Stomach (tissue), 9 donors: ENCODE data around the gene SPRR3. TPM values are rescaled to one million over a fixed set of nuclear protein-coding genes. Genes with fewer than 3 reads are reported as not detected.

Experiments used
- DNase-seq, 2 donors: peaks; one replicate each; pipeline versions ENCODE4 v3.0.0 to v3.0.0-alpha.2; 2013 to 2019
- H3K27ac ChIP-seq, 5 donors: fragments of 200-600 bp in 4 of 5; sonication (generic) in 4 of 5; one replicate each; pipeline ENCODE4 v1.5.1; 2013 to 2019; ENCODE audit warnings: mild to moderate bottlenecking in 1 of 5, moderate library complexity in 1 of 5
- H3K27me3 ChIP-seq, 3 donors: fragments of 200-600 bp; sonication (generic); one replicate each; pipeline ENCODE4 v1.5.1; 2017 to 2019; ENCODE audit warnings: mixed run types in 1 of 3
- H3K36me3 ChIP-seq, 4 donors: fragments of 200-600 bp; sonication (generic); 1 replicate in 3 of 4; 2 replicates in 1 of 4; pipeline ENCODE4 v1.5.1; 2016 to 2019
- H3K4me1 ChIP-seq, 4 donors: fragments of 200-600 bp; sonication (generic); one replicate each; pipeline ENCODE4 v1.5.1; 2016 to 2019
- H3K4me3 ChIP-seq, 4 donors: fragments of 200-600 bp; sonication (generic) in 3 of 4; one replicate each; pipeline ENCODE4 v1.5.1; 2016 to 2019; ENCODE audit warnings: mild to moderate bottlenecking in 1 of 4
- H3K9me3 ChIP-seq, 4 donors: fragments of 200-600 bp; sonication (generic); one replicate each; pipeline ENCODE4 v1.5.1; 2016 to 2019
- CTCF ChIP-seq, 7 experiments: fragments of 450-650 bp in 4 of 7; fragments of 200-600 bp in 3 of 7; sonication (generic) in 3 of 7; IDR thresholded peaks; one replicate each; pipeline ENCODE4 v1.5.1; 2016 to 2019; ENCODE audit warnings: antibody characterized with exemption in 7 of 7, control low read depth in 2 of 7, mild to moderate bottlenecking in 1 of 7
- EP300 ChIP-seq: sonication (generic); formaldehyde crosslinking; IDR thresholded peaks from one replicate; pipeline ENCODE4 v1.6.1; 2017; ENCODE audit warnings: antibody characterized with exemption
- POLR2A ChIP-seq, 4 donors: fragments of 450-650 bp; IDR thresholded peaks; one replicate each; pipeline ENCODE4 v1.6.1; 2016; ENCODE audit warnings: antibody characterized with exemption in 4 of 4, control low read depth in 2 of 4, mild to moderate bottlenecking in 1 of 4, moderate library complexity in 1 of 4
- POLR2AphosphoS5 ChIP-seq, 3 donors: sonication (generic); formaldehyde crosslinking; IDR thresholded peaks; one replicate each; pipeline ENCODE4 v1.6.1; 2016; ENCODE audit warnings: antibody characterized with exemption in 3 of 3
- WGBS, 5 donors: extraction: QIAGEN DNeasy Blood & Tissue Kit in 3 of 5; methylation state at CpG; one replicate each; pipeline versions ENCODE4 v1.1.5 to v1.1.7; 2013 to 2018; 5-methylcytosine and 5-hydroxymethylcytosine counted together
- intact Hi-C: fragments of 100-400 bp; cut with DNase I; formaldehyde crosslinking; loops from one replicate; pipeline ENCODE4 v1.15.1; 2023; ENCODE audit warnings: low total_unique reads
- polyA plus RNA-seq, 3 donors: library from polyadenylated mRNA; stranded (reverse); fragments of 200-250 nt; gene quantifications; one replicate each; pipeline ENCODE4 v1.2.3, GENCODE V29; 2013
- total RNA-seq, 5 donors: library from RNA; depleted of rRNA; stranded (reverse); fragments of >200 nt; gene quantifications; one replicate each; pipeline versions ENCODE4 v1.1.0 to v1.2.3, GENCODE V29; 2014 to 2016
- donor health status: healthy with polysubstance abuse.
- donor health status: Bipolar disorder and iron deficiency.
- donor health status: healthy.

Gene SPRR3
- total and polyA plus RNA-seq, 8 donors, result 3.1 to 932 (median 12.8) TPM; not detected in 5

- Histone ChIP-seq H3K4me1 (no peaks in the 10 kb centered on the region), H3K4me3 (no peak overlapping the region), H3K9me3 (no peaks in the 10 kb centered on the region), H3K27ac (no peak overlapping the region), H3K36me3 (no peaks in the 10 kb centered on the region), H3K27me3 (no peaks in the 10 kb centered on the region)
- intact Hi-C loops, result no loop called here
- 64 to 87% (median 77%) methylated on average over 1 of the region's 1 CpG for WGBS, 5 donors
- TF ChIP-seq CTCF (IDR thresholded peaks at IDR 0.05), result no peak
- TF ChIP-seq EP300, result no peak
- no peak for TF ChIP-seq POLR2A (IDR thresholded peaks at IDR 0.05)
- no peak for TF ChIP-seq POLR2AphosphoS5 (IDR thresholded peaks at IDR 0.05)
- DNase-seq, result no peak
Observed at GRCh38 chr1:153025797-153026196, 24.2 kb downstream of the SPRR3 start.

- intact Hi-C loops, result no loop called here
- no peaks in the 10 kb centered on the region for H3K36me3 ChIP-seq
- no peak overlapping the region for H3K27ac ChIP-seq
- WGBS, 5 donors, result 54 to 76% (median 74%) methylated on average over 1 of the region's 1 CpG
- no peaks in the 10 kb centered on the region for H3K9me3 ChIP-seq
- H3K4me3 ChIP-seq, result no peak overlapping the region
- TF ChIP-seq EP300 (no peak), POLR2A (IDR thresholded peaks at IDR 0.05) (no peak), CTCF (IDR thresholded peaks at IDR 0.05) (no peak), POLR2AphosphoS5 (IDR thresholded peaks at IDR 0.05) (no peak)
- no peak for DNase-seq
- no peaks in the 10 kb centered on the region for H3K27me3 ChIP-seq
- H3K4me1 ChIP-seq, result no peaks in the 10 kb centered on the region
Observed at GRCh38 chr1:153028766-153029165, 27.2 kb downstream of the SPRR3 start.

DNA sequence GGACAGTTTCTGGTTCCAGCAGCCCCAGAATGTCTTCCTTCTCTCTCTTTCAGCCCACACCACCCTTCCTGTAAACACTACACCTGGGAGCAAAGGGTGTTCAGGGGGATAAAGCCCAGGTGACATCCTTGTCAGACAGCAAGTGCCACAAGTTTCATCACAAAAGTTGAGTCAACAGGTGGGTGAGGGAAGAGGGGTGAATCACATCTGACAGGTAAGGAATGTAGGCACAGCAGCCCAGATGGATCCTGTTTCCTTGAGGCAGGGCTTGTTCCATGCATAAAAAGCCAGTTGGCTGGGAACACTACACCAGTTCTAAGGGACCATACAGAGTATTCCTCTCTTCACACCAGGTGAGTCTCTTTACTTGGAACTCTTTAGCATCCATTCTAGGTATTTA lies 29.3 kb downstream of the SPRR3 start, which contains the start of gene SPRR1B:
Gene SPRR1B (plus strand): TSS at position 309 of the 400 bp plus-strand sequence. CDS start 1,143 bp downstream, outside the sequence.
- Histone ChIP-seq H3K9me3 (no peaks in the 10 kb centered on the region), H3K4me1 (no peaks in the 10 kb centered on the region), H3K27me3 (no peaks in the 10 kb centered on the region), H3K4me3 (no peak within 1 kb of the TSS), H3K27ac (no peak within 1 kb of the TSS), H3K36me3 (no peaks in the 10 kb centered on the region)
- intact Hi-C loops, result no loop called here
- no peak for DNase-seq
- TF ChIP-seq POLR2AphosphoS5 (IDR thresholded peaks at IDR 0.05) (no peak), EP300 (no peak), CTCF (IDR thresholded peaks at IDR 0.05) (no peak), POLR2A (IDR thresholded peaks at IDR 0.05) (no peak)

DNA sequence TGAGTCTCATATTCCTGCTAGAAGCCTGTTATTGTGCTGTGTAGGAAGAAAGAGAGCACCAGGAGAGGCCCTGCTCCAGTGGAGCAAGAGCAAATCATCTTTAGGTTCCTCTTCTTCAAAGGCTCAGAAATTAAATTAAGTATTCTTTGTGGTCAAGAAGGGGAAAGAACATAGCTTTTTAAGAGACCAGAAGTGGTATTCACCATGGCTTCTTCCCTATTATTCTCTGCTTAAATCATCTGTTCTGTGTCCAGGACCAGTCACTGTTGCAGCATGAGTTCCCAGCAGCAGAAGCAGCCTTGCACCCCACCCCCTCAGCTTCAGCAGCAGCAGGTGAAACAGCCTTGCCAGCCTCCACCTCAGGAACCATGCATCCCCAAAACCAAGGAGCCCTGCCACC lies 30.5 kb downstream of the SPRR3 start:
- DNase-seq, result no peak
- Histone ChIP-seq H3K4me1 (no peaks in the 10 kb centered on the region), H3K27me3 (no peaks in the 10 kb centered on the region), H3K36me3 (no peaks in the 10 kb centered on the region), H3K4me3 (no peak overlapping the region), H3K27ac (no peak overlapping the region), H3K9me3 (no peaks in the 10 kb centered on the region)
- TF ChIP-seq POLR2A (IDR thresholded peaks at IDR 0.05) (no peak), EP300 (no peak), CTCF (IDR thresholded peaks at IDR 0.05) (no peak), POLR2AphosphoS5 (IDR thresholded peaks at IDR 0.05) (no peak)
- intact Hi-C loops, result no loop called here
